SK-N-SH (cell line): ENCODE results near the gene SPPL2C. TPM values are rescaled to one million over a fixed set of nuclear protein-coding genes. Genes with fewer than 3 reads are reported as not detected.

Experiments
- CTCF ChIA-PET: fragments of 300-600, 350-600 bp; formaldehyde crosslinking; extraction: SDS; loops from one replicate; lab custom pipeline; 2021; lab: Yijun Ruan, JAX
- POLR2A ChIA-PET: fragments of 350-600 bp; sonication (Branson Sonifier 250); formaldehyde crosslinking; extraction: SDS; loops from one replicate; lab custom pipeline; 2020; ENCODE audit warnings: antibody characterized with exemption, inconsistent platforms; lab: Yijun Ruan, JAX
- DNase-seq: peaks from one replicate; pipeline ENCODE4 v3.0.0; 2012
- H2AFZ ChIP-seq: fragments of 200-600 bp; sonication (generic); 2 replicates; pipeline ENCODE4 v1.8.1; 2016; ENCODE audit warnings: antibody characterized with exemption, mild to moderate bottlenecking, low read depth
- H3F3A ChIP-seq: fragments of 200-600 bp; sonication (generic); replicated peaks from 2 replicates; pipeline ENCODE3; 2016; ENCODE audit warnings: antibody characterized with exemption, mild to moderate bottlenecking; ENCODE audit not compliant: insufficient read depth
- H3K27ac ChIP-seq, 2 experiments: fragments of 200-500 bp in 1 of 2; fragments of 200-600 bp in 1 of 2; sonication (Bioruptor generic) in 1 of 2; sonication (generic), shearing (Covaris generic) in 1 of 2; 2 replicates each; pipeline versions ENCODE4 v1.5.1 to v1.6.1; 2014 to 2016; ENCODE audit warnings: low read depth in 2 of 2, inconsistent platforms in 1 of 2, low read length in 1 of 2, mild to moderate bottlenecking in 1 of 2, mixed read lengths in 1 of 2
- H3K27me3 ChIP-seq: fragments of 200-600 bp; sonication (generic), shearing (Covaris generic); 2 replicates; pipeline ENCODE4 v1.6.1; 2016; ENCODE audit warnings: mixed run types; ENCODE audit not compliant: insufficient read depth
- H3K36me3 ChIP-seq, 2 experiments: fragments of 200-500 bp in 1 of 2; fragments of 200-600 bp in 1 of 2; sonication (Bioruptor generic) in 1 of 2; sonication (generic) in 1 of 2; replicated peaks in 1 of 2; 2 replicates each; pipeline versions ENCODE3 to v1.5.1; 2014 to 2016; ENCODE audit warnings: low read length in 1 of 2, mild to moderate bottlenecking in 1 of 2; ENCODE audit not compliant: insufficient read depth in 2 of 2, control insufficient read depth in 1 of 2
- H3K4me1 ChIP-seq, 2 experiments: fragments of 200-500 bp in 1 of 2; fragments of 200-600 bp in 1 of 2; sonication (Bioruptor generic) in 1 of 2; sonication (generic), shearing (Covaris generic) in 1 of 2; 2 replicates each; pipeline versions ENCODE4 v1.5.1 to v1.6.1; 2014 to 2016; ENCODE audit warnings: low read depth in 1 of 2, low read length in 1 of 2, mixed run types in 1 of 2; ENCODE audit not compliant: insufficient read depth in 2 of 2, control insufficient read depth in 1 of 2
- H3K4me2 ChIP-seq: fragments of 200-600 bp; sonication (generic), shearing (Covaris generic); 2 replicates; pipeline ENCODE4 v1.6.1; 2017; ENCODE audit warnings: mixed run types
- H3K4me3 ChIP-seq, 2 experiments: fragments of 200-500 bp in 1 of 2; fragments of 200-600 bp in 1 of 2; sonication (Bioruptor generic) in 1 of 2; sonication (generic), shearing (Covaris generic) in 1 of 2; 2 replicates each; pipeline versions ENCODE4 v1.5.1 to v1.8.1; 2014 to 2016; ENCODE audit warnings: low read depth in 2 of 2, inconsistent platforms in 1 of 2, low read length in 1 of 2, mild to moderate bottlenecking in 1 of 2, mixed read lengths in 1 of 2, moderate library complexity in 1 of 2
- H3K79me2 ChIP-seq: fragments of 200-600 bp; sonication (generic); 2 replicates; pipeline ENCODE4 v1.8.1; 2017; ENCODE audit warnings: mild to moderate bottlenecking; ENCODE audit not compliant: insufficient read depth
- H3K9ac ChIP-seq: fragments of 200-600 bp; sonication (generic); 2 replicates; pipeline ENCODE4 v1.6.1; 2017; ENCODE audit warnings: mixed run types
- H3K9me2 ChIP-seq: fragments of 200-600 bp; sonication (generic); 2 replicates; pipeline ENCODE4 v1.6.1; 2017; ENCODE audit warnings: mixed run types
- H3K9me3 ChIP-seq: fragments of 200-600 bp; sonication (generic); 2 replicates; pipeline ENCODE4 v1.6.1; 2017; ENCODE audit warnings: mixed run types, mild to moderate bottlenecking, moderate library complexity
- H4K20me1 ChIP-seq: fragments of 200-600 bp; sonication (generic); 2 replicates; pipeline ENCODE4 v1.6.1; 2017; ENCODE audit warnings: mild to moderate bottlenecking, mixed run types; ENCODE audit not compliant: insufficient read depth
- CTCF ChIP-seq: fragments of 200-600 bp; sonication (generic); IDR thresholded peaks from 2 replicates; pipeline ENCODE4 v1.6.1; 2017; ENCODE audit warnings: antibody characterized with exemption, mild to moderate bottlenecking, moderate library complexity
- ELF1 ChIP-seq: IDR thresholded peaks from 2 replicates; pipeline ENCODE4 v1.4.0; 2012
- EP300 ChIP-seq, 2 experiments: IDR thresholded peaks; 2 replicates each; pipeline versions ENCODE4 v1.4.0 to v1.6.1; 2012; ENCODE audit warnings: borderline replicate concordance in 1 of 2, low read depth in 1 of 2, low read length in 1 of 2
- EZH2phosphoT487 ChIP-seq: fragments of 200-600 bp; sonication (generic); IDR thresholded peaks from 2 replicates; pipeline ENCODE4 v1.6.1; 2017; ENCODE audit warnings: low read depth, mixed run types, mild to moderate bottlenecking, antibody characterized with exemption, moderate library complexity, borderline replicate concordance
- FOXJ3 ChIP-seq: sonication (generic); formaldehyde crosslinking; IDR thresholded peaks from 2 replicates; pipeline ENCODE4 v1.5.1; 2020; ENCODE audit warnings: mild to moderate bottlenecking, missing genetic modification reagents
- GABPA ChIP-seq: IDR thresholded peaks from 2 replicates; pipeline ENCODE4 v1.4.0; 2012; ENCODE audit warnings: low read depth, mild to moderate bottlenecking
- GATA2 ChIP-seq: sonication (generic); formaldehyde crosslinking; IDR thresholded peaks from 2 replicates; pipeline ENCODE4 v1.5.0; 2020; ENCODE audit warnings: mild to moderate bottlenecking, missing genetic modification reagents
- MAX ChIP-seq: IDR thresholded peaks from 2 replicates; pipeline ENCODE4 v1.4.0; 2012; ENCODE audit warnings: low read depth
- NFIC ChIP-seq: IDR thresholded peaks from 2 replicates; pipeline ENCODE4 v1.4.0; 2012; ENCODE audit warnings: borderline replicate concordance
- POLR2AphosphoS5 ChIP-seq: IDR thresholded peaks from 2 replicates; pipeline ENCODE4 v1.6.1; 2012; ENCODE audit warnings: low read depth, low read length
- RAD21 ChIP-seq: IDR thresholded peaks from 2 replicates; pipeline ENCODE4 v1.6.1; 2012; ENCODE audit warnings: mild to moderate bottlenecking, low read length
- RCOR1 ChIP-seq: fragments of 150-350 bp; IDR thresholded peaks from 2 replicates; pipeline ENCODE4 v1.6.1; 2017; ENCODE audit warnings: antibody characterized with exemption, low read length
- RFX5 ChIP-seq: IDR thresholded peaks from 2 replicates; pipeline ENCODE4 v1.6.1; 2012; ENCODE audit warnings: mild to moderate bottlenecking, improper control_type of control experiment, low read length
- RXRA ChIP-seq: IDR thresholded peaks from 2 replicates; pipeline ENCODE4 v1.4.0; 2012; ENCODE audit warnings: low read depth, mild to moderate bottlenecking, borderline replicate concordance
- SIN3A ChIP-seq: IDR thresholded peaks from 2 replicates; pipeline ENCODE4 v1.6.1; 2012; ENCODE audit warnings: low read depth, mild to moderate bottlenecking, low read length, moderate library complexity, borderline replicate concordance
- ZBTB33 ChIP-seq: IDR thresholded peaks from 2 replicates; pipeline ENCODE4 v1.4.0; 2012; ENCODE audit warnings: low read depth, borderline replicate concordance
- WGBS: methylation state at CpG from one replicate; pipeline ENCODE4 v1.1.6; 2017; ENCODE audit warnings: low lambda C conversion rate; 5-methylcytosine and 5-hydroxymethylcytosine counted together
- polyA plus RNA-seq, 3 experiments: library from polyadenylated mRNA; depleted of rRNA; stranded (reverse); fragments of >200 nt; gene quantifications; 2 replicates each; pipeline ENCODE4 v1.2.3, GENCODE V29; 2012
- TF ChIP-seq, protein P1 (sequence below): IDR thresholded peaks from 2 replicates; pipeline ENCODE4; 2012

The SPPL2C gene
- polyA plus RNA-seq, 1 of the 3 experiments (the other 2 are of a cell fraction): not detected

GRCh38 chr17:45876539-45876938 lies 31.9 kb downstream of the SPPL2C start:
- 62% methylated on average over 3 of the region's 3 CpGs for WGBS
- H3K27me3 ChIP-seq: peaks cover 53% of the 10 kb centered on the region
- peaks cover 0 to 6% of the 10 kb centered on the region in 2 experiments; a peak in 2 of 4 replicates for H3K4me1 ChIP-seq
- TF ChIP-seq POLR2AphosphoS5 (no peak), EZH2phosphoT487 (no peak), GABPA (no peak), ZBTB33 (no peak), MAX (no peak), RAD21 (no peak), SIN3A (no peak), CTCF (no peak), FOXJ3 (CRISPR knock-in tag) (no peak), EP300 (IDR thresholded peaks at IDR 0.05; ENCODE audit: borderline replicate concordance in 1 of 2, low read depth in 1 of 2, low read length in 1 of 2) (no peak), RCOR1 (no peak), RFX5 (no peak), GATA2 (no peak), ELF1 (no peak), NFIC (no peak), RXRA (no peak)
- TF ChIP-seq, protein P1, sequence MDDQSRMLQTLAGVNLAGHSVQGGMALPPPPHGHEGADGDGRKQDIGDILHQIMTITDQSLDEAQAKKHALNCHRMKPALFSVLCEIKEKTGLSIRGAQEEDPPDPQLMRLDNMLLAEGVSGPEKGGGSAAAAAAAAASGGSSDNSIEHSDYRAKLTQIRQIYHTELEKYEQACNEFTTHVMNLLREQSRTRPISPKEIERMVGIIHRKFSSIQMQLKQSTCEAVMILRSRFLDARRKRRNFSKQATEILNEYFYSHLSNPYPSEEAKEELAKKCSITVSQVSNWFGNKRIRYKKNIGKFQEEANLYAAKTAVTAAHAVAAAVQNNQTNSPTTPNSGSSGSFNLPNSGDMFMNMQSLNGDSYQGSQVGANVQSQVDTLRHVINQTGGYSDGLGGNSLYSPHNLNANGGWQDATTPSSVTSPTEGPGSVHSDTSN: no peak
- H3F3A ChIP-seq: no peaks in the 10 kb centered on the region
- H2AFZ ChIP-seq: no peak overlapping the region
- H3K36me3 ChIP-seq: no peaks in the 10 kb centered on the region
- DNase-seq: no peak
- H3K27ac ChIP-seq: no peak overlapping the region
- H3K79me2 ChIP-seq: no peaks in the 10 kb centered on the region
- ChIA-PET CTCF (interaction anchor here (1.1 to 2.6 kb wide), 6 partner anchors 8 to 25 kb away, joined by 3 to 13 read pairs (median 4); partner anchors contain the start of gene MAPT), POLR2A (interaction anchor here (0.5 kb wide), 1 partner anchor 308 kb away, joined by 3 read pairs; no protein-coding TSS in a partner anchor)
- no peak overlapping the region for H3K4me2 ChIP-seq
- no peaks in the 10 kb centered on the region for H4K20me1 ChIP-seq
- H3K9me3 ChIP-seq: no peaks in the 10 kb centered on the region
- H3K9ac ChIP-seq: no peak overlapping the region
- no peaks in the 10 kb centered on the region for H3K9me2 ChIP-seq
- H3K4me3 ChIP-seq: no peak overlapping the region
